HEK293 (cell line): Measurements from ENCODE around the gene KRT78.

Experiments
- CTCF ChIA-PET: fragments of 350-600 bp; formaldehyde crosslinking; extraction: SDS; loops from one replicate; lab custom pipeline; 2021; ENCODE audit warnings: antibody characterized with exemption; lab: Yijun Ruan, JAX
- POLR2A ChIA-PET: fragments of 300-600 bp; formaldehyde crosslinking; extraction: SDS; loops from one replicate; lab custom pipeline; 2020; ENCODE audit warnings: antibody characterized with exemption, inconsistent platforms; lab: Yijun Ruan, JAX
- H3K27ac ChIP-seq: fragments of 200-500 bp; sonication (Bioruptor generic); 2 replicates; pipeline ENCODE4 v1.5.1; 2014; ENCODE audit warnings: low read depth, low read length, control low read depth, inconsistent platforms; ENCODE audit errors: extremely low read depth
- H3K36me3 ChIP-seq, 2 experiments: fragments of 200-500 bp in 1 of 2; sonication (Bioruptor generic) in 1 of 2; 1 replicate in 1 of 2; 2 replicates in 1 of 2; pipeline ENCODE4 v1.5.1; 2014 to 2017; ENCODE audit warnings: inconsistent platforms in 2 of 2, low read length in 2 of 2; ENCODE audit not compliant: control insufficient read depth in 2 of 2, insufficient read depth in 1 of 2
- H3K4me1 ChIP-seq: fragments of 200-500 bp; sonication (Bioruptor generic); 2 replicates; pipeline ENCODE4 v1.5.1; 2014; ENCODE audit warnings: mild to moderate bottlenecking, low read length, inconsistent platforms; ENCODE audit not compliant: control insufficient read depth, insufficient read depth
- H3K4me3 ChIP-seq: 2 replicates; pipeline ENCODE4 v1.5.1; 2011; ENCODE audit warnings: low read depth, mild to moderate bottlenecking, control low read depth, low read length, moderate library complexity
- H3K9me3 ChIP-seq: fragments of 200-500 bp; sonication (Bioruptor generic); 2 replicates; pipeline ENCODE4 v1.5.1; 2014; ENCODE audit warnings: low read depth, low read length, inconsistent platforms; ENCODE audit not compliant: control insufficient read depth, insufficient read depth
- AEBP2 ChIP-seq: fragments of 450-650 bp; formaldehyde crosslinking; IDR thresholded peaks from 2 replicates; pipeline ENCODE4 v1.5.1; 2016; ENCODE audit warnings: missing biosample characterization, missing genetic modification characterization, borderline replicate concordance
- CTCF ChIP-seq: fragments of 450-650 bp; formaldehyde crosslinking; IDR thresholded peaks from 2 replicates; pipeline ENCODE4 v1.5.1; 2016; ENCODE audit warnings: missing biosample characterization, missing genetic modification characterization
- EGR2 ChIP-seq: fragments of 450-650 bp; formaldehyde crosslinking; IDR thresholded peaks from 2 replicates; pipeline ENCODE4 v1.5.1; 2016; ENCODE audit warnings: low read depth, missing biosample characterization, missing genetic modification characterization
- GLIS2 ChIP-seq: fragments of 450-650 bp; formaldehyde crosslinking; IDR thresholded peaks from 2 replicates; pipeline ENCODE4 v1.5.1; 2016; ENCODE audit warnings: missing biosample characterization, missing genetic modification characterization
- IKZF3 ChIP-seq: fragments of 450-650 bp; IDR thresholded peaks from 2 replicates; pipeline ENCODE4 v1.5.0; 2018; ENCODE audit warnings: missing biosample characterization, mild to moderate bottlenecking, missing genetic modification characterization, moderate library complexity
- MEIS1 ChIP-seq: sonication (generic); formaldehyde crosslinking; IDR thresholded peaks from 2 replicates; pipeline ENCODE4 v1.8.1; 2022; ENCODE audit warnings: missing genetic modification reagents, mild to moderate bottlenecking, borderline replicate concordance
- PRDM10 ChIP-seq: fragments of 450-650 bp; formaldehyde crosslinking; IDR thresholded peaks from 2 replicates; pipeline ENCODE4 v1.5.1; 2016; ENCODE audit warnings: missing biosample characterization, missing genetic modification characterization
- ZBTB17 ChIP-seq: fragments of 450-650 bp; formaldehyde crosslinking; IDR thresholded peaks from 2 replicates; pipeline ENCODE4 v1.5.1; 2016; ENCODE audit warnings: missing biosample characterization, missing genetic modification characterization
- ZBTB48 ChIP-seq: fragments of 450-650 bp; formaldehyde crosslinking; IDR thresholded peaks from 2 replicates; pipeline ENCODE4 v1.5.1; 2016; ENCODE audit warnings: missing biosample characterization, missing genetic modification characterization
- ZFP37 ChIP-seq: fragments of 450-650 bp; formaldehyde crosslinking; IDR thresholded peaks from 2 replicates; pipeline ENCODE4 v1.5.1; 2016; ENCODE audit warnings: missing biosample characterization, missing genetic modification characterization
- ZNF184 ChIP-seq: fragments of 450-650 bp; IDR thresholded peaks from 2 replicates; pipeline ENCODE4 v1.5.1; 2018; ENCODE audit warnings: missing biosample characterization, mild to moderate bottlenecking, missing genetic modification characterization
- ZNF335 ChIP-seq: fragments of 450-650 bp; formaldehyde crosslinking; conservative IDR thresholded peaks from 2 replicates; pipeline ENCODE4 v1.5.1; 2016; ENCODE audit warnings: missing biosample characterization, missing genetic modification characterization
- ZNF660 ChIP-seq: fragments of 450-650 bp; IDR thresholded peaks from 2 replicates; pipeline ENCODE4 v1.5.1; 2018; ENCODE audit warnings: missing biosample characterization, mild to moderate bottlenecking, missing genetic modification characterization
- ZNF747 ChIP-seq: fragments of 450-650 bp; formaldehyde crosslinking; IDR thresholded peaks from 2 replicates; pipeline ENCODE4 v1.5.1; 2016; ENCODE audit warnings: missing biosample characterization, missing genetic modification characterization
- ZNF776 ChIP-seq: fragments of 450-650 bp; formaldehyde crosslinking; IDR thresholded peaks from 2 replicates; pipeline ENCODE4 v1.5.0; 2017; ENCODE audit warnings: missing biosample characterization, missing genetic modification characterization, borderline replicate concordance
- ZNF792 ChIP-seq: fragments of 450-650 bp; formaldehyde crosslinking; IDR thresholded peaks from 2 replicates; pipeline ENCODE4 v1.5.1; 2016; ENCODE audit warnings: missing biosample characterization, missing genetic modification characterization
- ZSCAN4 ChIP-seq: fragments of 450-650 bp; formaldehyde crosslinking; IDR thresholded peaks from 2 replicates; pipeline ENCODE4 v1.5.1; 2017; ENCODE audit warnings: missing biosample characterization, missing genetic modification characterization

KRT78 gene

GRCh38 chr12:52873832-52874572, 25.2 kb upstream of the KRT78 start (continued):
- TF ChIP-seq PRDM10 (tag by site-specific recombination) (peak; percentile 95), GLIS2 (tag by site-specific recombination) (peak; percentile 96), IKZF3 (tag by site-specific recombination) (peak; percentile 95), CTCF (tag by site-specific recombination) (no peak), ZNF184 (tag by site-specific recombination) (no peak), MEIS1 (no peak), ZNF747 (tag by site-specific recombination) (no peak), ZNF660 (peak; percentile 71; the same call in 1 of the 2 replicates), ZBTB17 (tag by site-specific recombination) (peak; percentile 58; the same call in 1 of the 2 replicates)

- ChIA-PET CTCF (interaction anchor here (0.6 to 10.4 kb wide), 19 partner anchors 8 to 738 kb away, joined by 3 to 200 read pairs (median 3); partner anchors contain the start of gene KRT85), POLR2A (interaction anchor here (1.0 to 1.4 kb wide), 4 partner anchors 8 to 201 kb away, joined by 3 read pairs; no protein-coding TSS in a partner anchor)
- Histone ChIP-seq H3K4me1 (peaks cover 13% of the 10 kb centered on the region; the same call in 1 of the 2 replicates), H3K27ac (peak overlapping the region; percentile 49; the same call in 1 of the 2 replicates), H3K9me3 (no peaks in the 10 kb centered on the region), H3K4me3 (no peak overlapping the region)
- TF ChIP-seq ZBTB48 (tag by site-specific recombination) (peak; percentile 96), ZNF335 (tag by site-specific recombination) (peak; percentile 93), ZNF792 (no peak), AEBP2 (tag by site-specific recombination) (no peak), ZFP37 (tag by site-specific recombination) (no peak), ZNF776 (tag by site-specific recombination) (no peak), EGR2 (tag by site-specific recombination) (no peak), ZSCAN4 (0 out of 2 replicates have a peak, but pooled peaks have one; percentile 19)
- TF ChIP-seq, all 188 proteins: peak for 3
- H3K36me3 ChIP-seq: no peaks in the 10 kb centered on the region
Measured at GRCh38 chr12:52873513-52873831, 24.7 kb upstream of the KRT78 start.
